ENCODE results near the gene LRP5. TPM values are rescaled to one million over a fixed set of nuclear protein-coding genes. Genes with fewer than 3 reads are reported as not detected.

Gene LRP5
- total RNA-seq, 1 donor from 2014 or later: 20.2 TPM

- Histone ChIP-seq H3K4me2 (ENCODE audit: low read length) (peak overlapping the region; percentile 59), H3K4me3 (ENCODE audit: insufficient read depth, low read depth, low read length) (no peak overlapping the region), H3K79me2 (ENCODE audit: insufficient read depth, low read length) (peaks cover 86% of the 10 kb centered on the region), H2AFZ (ENCODE audit: low read depth, low read length) (peak overlapping the region; percentile 23), H3K4me1 (ENCODE audit: insufficient read depth, low read length) (peaks cover 13% of the 10 kb centered on the region), H3K9me3 (ENCODE audit: insufficient read depth, low read depth, low read length) (no peaks in the 10 kb centered on the region), H3K9ac (ENCODE audit: low read length) (peak overlapping the region; percentile 22), H4K20me1 (ENCODE audit: insufficient read depth, low read length) (peaks cover 91% of the 10 kb centered on the region), H3K27me3 (ENCODE audit: insufficient read depth, low read length) (no peaks in the 10 kb centered on the region), H3K36me3 (ENCODE audit: insufficient read depth, low read length) (no peaks in the 10 kb centered on the region), H3K27ac (ENCODE audit: low read depth, low read length) (no peak overlapping the region)
- Mint-ChIP-seq H3K36me3 (ENCODE audit: low read depth, unreplicated experiment) (peaks cover 3% of the 10 kb centered on the region), H3K9me3 (ENCODE audit: unreplicated experiment) (no peaks in the 10 kb centered on the region), H3K27me3 (ENCODE audit: low read depth, unreplicated experiment) (no peaks in the 10 kb centered on the region), H3K4me1 (ENCODE audit: low read depth, unreplicated experiment) (peaks cover 25% of the 10 kb centered on the region), H3K27ac (ENCODE audit: unreplicated experiment) (peak overlapping the region; percentile 27), H3K4me3 (ENCODE audit: unreplicated experiment) (no peak overlapping the region)
- FAIRE-seq: no peak
- TF ChIP-seq EZH2 (IDR thresholded peaks at IDR 0.05; ENCODE audit: insufficient read depth, low read length): no peak
- TF ChIP-seq, protein P1, sequence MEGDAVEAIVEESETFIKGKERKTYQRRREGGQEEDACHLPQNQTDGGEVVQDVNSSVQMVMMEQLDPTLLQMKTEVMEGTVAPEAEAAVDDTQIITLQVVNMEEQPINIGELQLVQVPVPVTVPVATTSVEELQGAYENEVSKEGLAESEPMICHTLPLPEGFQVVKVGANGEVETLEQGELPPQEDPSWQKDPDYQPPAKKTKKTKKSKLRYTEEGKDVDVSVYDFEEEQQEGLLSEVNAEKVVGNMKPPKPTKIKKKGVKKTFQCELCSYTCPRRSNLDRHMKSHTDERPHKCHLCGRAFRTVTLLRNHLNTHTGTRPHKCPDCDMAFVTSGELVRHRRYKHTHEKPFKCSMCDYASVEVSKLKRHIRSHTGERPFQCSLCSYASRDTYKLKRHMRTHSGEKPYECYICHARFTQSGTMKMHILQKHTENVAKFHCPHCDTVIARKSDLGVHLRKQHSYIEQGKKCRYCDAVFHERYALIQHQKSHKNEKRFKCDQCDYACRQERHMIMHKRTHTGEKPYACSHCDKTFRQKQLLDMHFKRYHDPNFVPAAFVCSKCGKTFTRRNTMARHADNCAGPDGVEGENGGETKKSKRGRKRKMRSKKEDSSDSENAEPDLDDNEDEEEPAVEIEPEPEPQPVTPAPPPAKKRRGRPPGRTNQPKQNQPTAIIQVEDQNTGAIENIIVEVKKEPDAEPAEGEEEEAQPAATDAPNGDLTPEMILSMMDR (IDR thresholded peaks at IDR 0.05; ENCODE audit: insufficient read depth, low read depth, low read length): no peak
- DNase-seq (ENCODE audit: low read depth): no peak
These were observed 15.4 kb downstream of the LRP5 start for GRCh38 chr11:68327586-68328370.

DNA sequence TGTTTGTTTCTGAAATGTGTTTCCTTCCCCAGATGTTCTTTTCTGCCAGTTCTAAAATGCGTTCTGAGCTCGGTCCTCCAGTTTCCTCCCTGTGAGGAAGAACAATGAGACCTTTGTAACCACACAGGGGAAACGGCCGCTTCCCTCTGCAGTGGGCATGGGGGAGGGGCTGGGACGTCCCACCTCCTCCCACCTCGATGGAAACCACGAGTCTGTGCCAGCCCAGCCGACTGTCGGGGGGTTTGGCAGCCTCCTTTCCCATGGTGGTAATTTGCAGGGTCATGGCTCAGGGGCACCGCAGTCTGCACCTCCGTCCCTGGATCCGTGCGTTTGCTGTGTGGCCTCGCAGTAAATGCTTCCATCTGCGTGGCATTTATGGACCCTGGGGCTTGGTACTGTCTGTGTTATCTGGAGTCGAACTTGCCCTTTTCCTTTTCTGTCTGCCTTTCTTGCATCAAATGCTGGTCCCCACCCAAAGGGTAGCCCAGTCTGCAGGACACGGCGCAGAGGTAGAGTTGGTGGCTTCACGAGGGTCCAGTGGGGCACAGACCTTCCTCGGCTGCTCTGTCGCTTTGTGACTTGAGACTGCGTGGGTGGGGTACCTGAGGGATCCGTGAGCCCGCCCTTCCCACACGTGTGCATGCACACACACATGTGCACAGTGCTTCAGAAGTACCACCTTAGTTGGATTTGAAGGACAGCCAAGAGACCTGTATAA, 16.1 kb downstream of the LRP5 start:
- Histone ChIP-seq H3K4me2 (ENCODE audit: low read length) (peak overlapping the region; percentile 59), H3K79me2 (ENCODE audit: insufficient read depth, low read length) (peaks cover 82% of the 10 kb centered on the region), H3K9me3 (ENCODE audit: insufficient read depth, low read depth, low read length) (no peaks in the 10 kb centered on the region), H3K36me3 (ENCODE audit: insufficient read depth, low read length) (no peaks in the 10 kb centered on the region), H3K4me3 (ENCODE audit: insufficient read depth, low read depth, low read length) (no peak overlapping the region), H2AFZ (ENCODE audit: low read depth, low read length) (no peak overlapping the region), H3K27me3 (ENCODE audit: insufficient read depth, low read length) (no peaks in the 10 kb centered on the region), H3K27ac (ENCODE audit: low read depth, low read length) (no peak overlapping the region), H3K9ac (ENCODE audit: low read length) (no peak overlapping the region), H4K20me1 (ENCODE audit: insufficient read depth, low read length) (peaks cover 92% of the 10 kb centered on the region), H3K4me1 (ENCODE audit: insufficient read depth, low read length) (peaks cover 13% of the 10 kb centered on the region)
- Mint-ChIP-seq H3K4me3 (ENCODE audit: unreplicated experiment) (no peak overlapping the region), H3K36me3 (ENCODE audit: low read depth, unreplicated experiment) (peaks cover 4% of the 10 kb centered on the region), H3K4me1 (ENCODE audit: low read depth, unreplicated experiment) (peaks cover 25% of the 10 kb centered on the region), H3K9me3 (ENCODE audit: unreplicated experiment) (no peaks in the 10 kb centered on the region), H3K27ac (ENCODE audit: unreplicated experiment) (no peak overlapping the region), H3K27me3 (ENCODE audit: low read depth, unreplicated experiment) (no peaks in the 10 kb centered on the region)
- TF ChIP-seq, protein P1 (IDR thresholded peaks at IDR 0.05; ENCODE audit: insufficient read depth, low read depth, low read length): no peak
- no peak for TF ChIP-seq EZH2 (IDR thresholded peaks at IDR 0.05; ENCODE audit: insufficient read depth, low read length)
- DNase-seq (ENCODE audit: low read depth) (no peak), FAIRE-seq (no peak)

All from astrocyte (in vitro differentiated cells and primary cell).